Choroid plexus epithelial cell (primary cell): ENCODE measurements around the gene TTC9C.
A peak's percentile ranks its signal among the peaks of the same experiment; 100 is the strongest.
"Not testable (repeated sequence)": the region's sequence is repeated elsewhere in the genome, so short reads cannot be mapped to it uniquely, and the experiment has no call there.

Source experiments
- DNase-seq: peaks from one replicate; pipeline ENCODE4 v3.0.0-alpha.2; 2010; ENCODE audit warnings: low read depth
- H3K4me3 ChIP-seq: 2 replicates; pipeline ENCODE4 v1.5.1; 2011; ENCODE audit warnings: low read depth, mild to moderate bottlenecking, control low read depth, low read length, moderate library complexity
- CTCF ChIP-seq: conservative IDR thresholded peaks from 2 replicates; pipeline ENCODE4 v1.5.1; 2011; ENCODE audit warnings: low read depth, mild to moderate bottlenecking, control low read depth, inconsistent platforms, low read length, moderate library complexity

Gene TTC9C

GRCh38 chr11:62732830-62733229 lies 4.5 kb downstream of the TTC9C start:
- peak; percentile 26 for TF ChIP-seq CTCF
- peak; percentile 65 for DNase-seq
- no peak overlapping the region for H3K4me3 ChIP-seq

- DNase-seq, result no peak
- no peak for TF ChIP-seq CTCF
- no peak overlapping the region for H3K4me3 ChIP-seq
Measured at GRCh38 chr11:62737196-62737595, 8.9 kb downstream of the TTC9C start.

- DNase-seq, result no peak
- no peak for TF ChIP-seq CTCF
- H3K4me3 ChIP-seq, result no peak overlapping the region
Measured at GRCh38 chr11:62747475-62748160, 19.3 kb downstream of the TTC9C start.

- H3K4me3 ChIP-seq, DNase-seq: not testable (repeated sequence)
Measured at GRCh38 chr11:62749931-62750330, 21.6 kb downstream of the TTC9C start.

- no peak for DNase-seq
- TF ChIP-seq CTCF, result no peak
- H3K4me3 ChIP-seq, result no peak overlapping the region
Measured at GRCh38 chr11:62752177-62752785, 24.0 kb downstream of the TTC9C start.

- DNase-seq, result no peak
- H3K4me3 ChIP-seq, result peak overlapping the region; percentile 78
- TF ChIP-seq CTCF, result no peak
Measured at GRCh38 chr11:62752994-62753735, 24.9 kb downstream of the TTC9C start.

- H3K4me3 ChIP-seq, result peak within 1 kb of the TSS; percentile 78
- DNase-seq, result peak; percentile 100
- peak; percentile 1 for TF ChIP-seq CTCF
Measured at GRCh38 chr11:62753736-62754603, 25.7 kb downstream of the TTC9C start, which contains the start of gene ZBTB3. ZBTB3 (minus strand) TSS chr11:62754160; CDS start chr11:62753664, 496 bp downstream.
